Neural cell (in vitro differentiated cells): ENCODE measurements around the gene KCNJ5. TPM values are rescaled to one million over a fixed set of nuclear protein-coding genes. Genes with fewer than 3 reads are reported as not detected.
A peak's percentile ranks its signal among the peaks of the same experiment; 100 is the strongest.

Experiments used
- H2AFZ ChIP-seq: fragments of 200-600, 300-800 bp; sonication (generic), shearing (Covaris generic); 2 replicates; pipeline ENCODE4 v1.6.0; 2014; ENCODE audit warnings: low read depth, mild to moderate bottlenecking, antibody characterized with exemption, low read length, moderate library complexity
- H3F3A ChIP-seq: fragments of 200-600 bp; shearing (Covaris generic); 2 replicates; pipeline ENCODE4 v1.6.1; 2016; ENCODE audit warnings: mild to moderate bottlenecking, moderate library complexity, mixed read lengths, antibody characterized with exemption, low read length; ENCODE audit not compliant: insufficient read depth, poor library complexity, severe bottlenecking
- H3K27ac ChIP-seq: fragments of 200-600, 300-800 bp; sonication (generic), shearing (Covaris generic); 2 replicates; pipeline ENCODE4 v1.5.1; 2014; ENCODE audit warnings: mild to moderate bottlenecking, low read length, moderate library complexity
- H3K27me3 ChIP-seq: fragments of 300-800, 200-600 bp; sonication (generic), shearing (Covaris generic); 2 replicates; pipeline ENCODE4 v1.6.0; 2014; ENCODE audit warnings: mild to moderate bottlenecking, low read depth, low read length, moderate library complexity; ENCODE audit not compliant: insufficient read depth
- H3K36me3 ChIP-seq: fragments of 300-800, 200-600 bp; sonication (generic), shearing (Covaris generic); 2 replicates; pipeline ENCODE4 v1.5.1; 2014; ENCODE audit warnings: mild to moderate bottlenecking, antibody characterized with exemption, low read length, moderate library complexity; ENCODE audit not compliant: insufficient read depth
- H3K4me2 ChIP-seq: fragments of 300-800, 200-600 bp; sonication (generic), shearing (Covaris generic); 2 replicates; pipeline ENCODE4 v1.6.0; 2014; ENCODE audit warnings: mild to moderate bottlenecking, low read length
- H3K4me3 ChIP-seq: fragments of 300-800, 200-600 bp; sonication (generic), shearing (Covaris generic); 2 replicates; pipeline ENCODE4 v1.5.1; 2014; ENCODE audit warnings: mild to moderate bottlenecking, low read length, moderate library complexity
- H3K79me2 ChIP-seq: fragments of 200-600 bp; shearing (Covaris generic); replicated peaks from 2 replicates; pipeline ENCODE4 v1.6.0; 2014; ENCODE audit warnings: mild to moderate bottlenecking, low read length, moderate library complexity; ENCODE audit not compliant: insufficient read depth
- H3K9ac ChIP-seq: fragments of 300-800, 200-600 bp; sonication (generic), shearing (Covaris generic); 2 replicates; pipeline ENCODE4 v1.6.1; 2016; ENCODE audit warnings: mild to moderate bottlenecking, low read length, mixed read lengths
- H3K9me2 ChIP-seq: fragments of 200-600 bp; shearing (Covaris generic); 2 replicates; pipeline ENCODE4 v1.6.1; 2016; ENCODE audit warnings: mild to moderate bottlenecking, low read length, mixed read lengths; ENCODE audit not compliant: insufficient read depth
- H3K9me3 ChIP-seq: fragments of 200-600, 300-800 bp; sonication (generic), shearing (Covaris generic); 2 replicates; pipeline ENCODE4 v1.6.1; 2016; ENCODE audit warnings: mild to moderate bottlenecking, mixed run types, low read length, moderate library complexity, mixed read lengths
- H4K20me1 ChIP-seq: fragments of 200-600 bp; shearing (Covaris generic); 2 replicates; pipeline ENCODE4 v1.6.1; 2016; ENCODE audit warnings: mild to moderate bottlenecking, mixed run types; ENCODE audit not compliant: insufficient read depth
- CTCF ChIP-seq: fragments of 450-650 bp; IDR thresholded peaks from 2 replicates; pipeline ENCODE4 v1.5.1; 2014; ENCODE audit warnings: antibody characterized with exemption, mild to moderate bottlenecking, moderate library complexity; ENCODE audit not compliant: poor library complexity, severe bottlenecking
- EP300 ChIP-seq: fragments of 450-650 bp; conservative IDR thresholded peaks from 2 replicates; pipeline ENCODE4 v1.6.1; 2014; ENCODE audit warnings: antibody characterized with exemption, mild to moderate bottlenecking, moderate library complexity; ENCODE audit not compliant: poor library complexity, severe bottlenecking
- EZH2 ChIP-seq: fragments of 200-600, 300-800 bp; shearing (Covaris generic), sonication (generic); IDR thresholded peaks from 2 replicates; pipeline ENCODE4 v1.6.1; 2014; ENCODE audit warnings: antibody characterized with exemption, low read length, borderline replicate concordance, mild to moderate bottlenecking; ENCODE audit not compliant: insufficient read depth, poor library complexity, severe bottlenecking
- MXI1 ChIP-seq: fragments of 450-650 bp; conservative IDR thresholded peaks from 2 replicates; pipeline ENCODE4 v1.6.1; 2014; ENCODE audit warnings: antibody characterized with exemption, mild to moderate bottlenecking; ENCODE audit not compliant: poor library complexity, severe bottlenecking
- POLR2AphosphoS5 ChIP-seq: IDR thresholded peaks from 2 replicates; pipeline ENCODE4 v1.6.1; 2012
- RAD21 ChIP-seq: fragments of 450-650 bp; conservative IDR thresholded peaks from 2 replicates; pipeline ENCODE4 v1.6.1; 2014; ENCODE audit warnings: antibody characterized with exemption, mild to moderate bottlenecking, moderate library complexity
- SMC3 ChIP-seq: fragments of 450-650 bp; conservative IDR thresholded peaks from 2 replicates; pipeline ENCODE4 v1.6.1; 2014; ENCODE audit warnings: antibody characterized with exemption, mild to moderate bottlenecking, moderate library complexity; ENCODE audit not compliant: poor library complexity
- TAF1 ChIP-seq: IDR thresholded peaks from 2 replicates; pipeline ENCODE4 v1.6.1; 2012; ENCODE audit warnings: low read depth
- polyA plus RNA-seq: library from polyadenylated mRNA; depleted of rRNA; stranded (reverse); fragments of >200 nt; gene quantifications from 2 replicates; pipeline ENCODE4 v1.2.3, GENCODE V29; 2014
- TF ChIP-seq, protein P1 (sequence below): IDR thresholded peaks from 2 replicates; pipeline ENCODE4 v1.6.1; 2012; ENCODE audit warnings: borderline replicate concordance

Gene KCNJ5
- polyA plus RNA-seq, 1 donor from 2014 or later: 1.1 TPM

DNA sequence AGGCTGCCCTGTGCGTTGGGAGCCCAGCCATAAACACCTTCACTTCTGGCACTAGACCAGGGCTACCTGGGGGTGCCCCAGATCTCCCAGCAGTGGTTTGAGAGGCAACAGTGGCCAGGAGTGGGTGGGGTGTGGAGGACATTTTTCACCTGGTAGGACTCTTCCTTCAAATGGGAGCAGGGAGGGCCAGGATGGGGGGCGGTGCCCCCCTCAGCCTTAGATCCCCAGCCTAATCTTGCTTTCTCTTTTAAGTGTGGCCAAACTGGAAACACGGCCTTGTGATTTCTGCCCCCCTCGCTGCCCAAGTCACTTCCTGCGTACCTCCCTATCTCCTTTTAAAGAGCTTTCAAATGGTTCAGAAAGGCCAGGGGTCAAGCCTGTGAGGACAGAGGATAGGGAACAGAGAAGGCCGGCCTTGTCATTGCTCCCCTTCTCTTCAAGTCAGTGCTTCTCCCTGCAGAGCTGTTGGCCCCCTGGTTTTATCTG is 800 bp downstream of the KCNJ5 start:
- TF ChIP-seq, protein P1, sequence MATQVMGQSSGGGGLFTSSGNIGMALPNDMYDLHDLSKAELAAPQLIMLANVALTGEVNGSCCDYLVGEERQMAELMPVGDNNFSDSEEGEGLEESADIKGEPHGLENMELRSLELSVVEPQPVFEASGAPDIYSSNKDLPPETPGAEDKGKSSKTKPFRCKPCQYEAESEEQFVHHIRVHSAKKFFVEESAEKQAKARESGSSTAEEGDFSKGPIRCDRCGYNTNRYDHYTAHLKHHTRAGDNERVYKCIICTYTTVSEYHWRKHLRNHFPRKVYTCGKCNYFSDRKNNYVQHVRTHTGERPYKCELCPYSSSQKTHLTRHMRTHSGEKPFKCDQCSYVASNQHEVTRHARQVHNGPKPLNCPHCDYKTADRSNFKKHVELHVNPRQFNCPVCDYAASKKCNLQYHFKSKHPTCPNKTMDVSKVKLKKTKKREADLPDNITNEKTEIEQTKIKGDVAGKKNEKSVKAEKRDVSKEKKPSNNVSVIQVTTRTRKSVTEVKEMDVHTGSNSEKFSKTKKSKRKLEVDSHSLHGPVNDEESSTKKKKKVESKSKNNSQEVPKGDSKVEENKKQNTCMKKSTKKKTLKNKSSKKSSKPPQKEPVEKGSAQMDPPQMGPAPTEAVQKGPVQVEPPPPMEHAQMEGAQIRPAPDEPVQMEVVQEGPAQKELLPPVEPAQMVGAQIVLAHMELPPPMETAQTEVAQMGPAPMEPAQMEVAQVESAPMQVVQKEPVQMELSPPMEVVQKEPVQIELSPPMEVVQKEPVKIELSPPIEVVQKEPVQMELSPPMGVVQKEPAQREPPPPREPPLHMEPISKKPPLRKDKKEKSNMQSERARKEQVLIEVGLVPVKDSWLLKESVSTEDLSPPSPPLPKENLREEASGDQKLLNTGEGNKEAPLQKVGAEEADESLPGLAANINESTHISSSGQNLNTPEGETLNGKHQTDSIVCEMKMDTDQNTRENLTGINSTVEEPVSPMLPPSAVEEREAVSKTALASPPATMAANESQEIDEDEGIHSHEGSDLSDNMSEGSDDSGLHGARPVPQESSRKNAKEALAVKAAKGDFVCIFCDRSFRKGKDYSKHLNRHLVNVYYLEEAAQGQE: no peak
- TF ChIP-seq POLR2AphosphoS5: no peak
- no peak for TF ChIP-seq TAF1
- no peak for TF ChIP-seq MXI1
- no peak for TF ChIP-seq RAD21
- no peak for TF ChIP-seq EP300
- no peak for TF ChIP-seq EZH2
- no peak for TF ChIP-seq CTCF
- no peak for TF ChIP-seq SMC3
- H3K79me2 ChIP-seq: no peaks in the 10 kb centered on the region
- H3F3A ChIP-seq: no peaks in the 10 kb centered on the region
- no peaks in the 10 kb centered on the region for H3K36me3 ChIP-seq
- H3K4me2 ChIP-seq: no peak overlapping the region
- no peak overlapping the region for H3K27ac ChIP-seq
- no peaks in the 10 kb centered on the region for H3K9me2 ChIP-seq
- H3K4me3 ChIP-seq: peak overlapping the region; percentile 79
- peaks cover 45% of the 10 kb centered on the region for H3K27me3 ChIP-seq
- no peak overlapping the region for H2AFZ ChIP-seq
- H3K9me3 ChIP-seq: no peaks in the 10 kb centered on the region
- no peak overlapping the region for H3K9ac ChIP-seq
- H4K20me1 ChIP-seq: no peaks in the 10 kb centered on the region

DNA sequence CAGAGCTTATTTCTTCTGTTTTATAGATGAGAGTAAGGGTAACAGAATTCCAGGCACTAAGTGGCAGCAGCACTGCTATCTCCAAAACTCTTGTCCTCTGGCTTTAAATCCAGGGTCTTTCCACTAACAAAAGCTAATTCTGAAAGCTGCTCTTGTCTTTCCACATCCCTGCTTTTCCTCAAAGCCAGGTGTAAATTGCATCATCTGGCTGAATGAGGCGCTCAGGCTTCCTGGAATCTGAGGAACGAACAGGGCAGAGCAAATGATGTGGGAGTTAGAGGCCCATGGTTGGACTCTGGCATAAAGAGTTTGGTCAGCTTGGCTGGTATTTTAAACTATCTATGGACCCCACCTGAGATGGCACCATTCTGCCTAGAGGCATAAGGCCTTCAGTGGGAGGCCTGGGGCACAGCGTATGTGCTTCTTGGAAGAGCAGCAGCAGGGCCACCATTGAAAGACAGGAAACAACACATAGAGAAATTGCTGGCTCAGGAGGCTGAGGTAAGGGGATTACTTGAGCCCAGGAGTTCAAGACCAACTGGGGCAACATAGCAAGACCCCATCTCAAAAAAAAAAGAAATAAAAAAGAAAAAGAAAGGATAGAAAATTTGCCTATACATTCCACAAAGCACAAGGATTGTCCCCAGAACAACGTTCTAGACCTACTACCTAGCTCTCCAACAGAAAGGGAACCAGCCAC is 1.9 kb downstream of the KCNJ5 start:
- H3K79me2 ChIP-seq: no peaks in the 10 kb centered on the region
- H3K4me3 ChIP-seq: no peak overlapping the region
- no peaks in the 10 kb centered on the region for H3K9me2 ChIP-seq
- TF ChIP-seq EZH2 (no peak), CTCF (no peak), POLR2AphosphoS5 (no peak), TAF1 (no peak), MXI1 (no peak), SMC3 (no peak), RAD21 (no peak), EP300 (no peak)
- TF ChIP-seq, protein P1: no peak
- no peak overlapping the region for H3K4me2 ChIP-seq
- no peak overlapping the region for H3K27ac ChIP-seq
- no peaks in the 10 kb centered on the region for H3K9me3 ChIP-seq
- H2AFZ ChIP-seq: no peak overlapping the region
- H3K27me3 ChIP-seq: peaks cover 41% of the 10 kb centered on the region
- no peak overlapping the region for H3K9ac ChIP-seq
- no peaks in the 10 kb centered on the region for H3K36me3 ChIP-seq
- no peaks in the 10 kb centered on the region for H4K20me1 ChIP-seq
- no peaks in the 10 kb centered on the region for H3F3A ChIP-seq
